GM23338 (cell line): Measurements from ENCODE around the gene C1orf198. TPM values are rescaled to one million over a fixed set of nuclear protein-coding genes. Genes with fewer than 3 reads are reported as not detected.

ENCODE experiments used
- ATAC-seq: fragments of 200-7000 bp; cut with Tn5 transposase; 3 replicates; pipeline ENCODE4 v1.9.1; 2020
- DNase-seq: peaks from one replicate; pipeline ENCODE4 v3.0.0-alpha.2; 2015; ENCODE audit warnings: low spot score
- H2AFZ ChIP-seq: fragments of 200-600 bp; sonication (generic); 2 replicates; pipeline ENCODE4 v1.8.0; 2016; ENCODE audit warnings: antibody characterized with exemption, mild to moderate bottlenecking, moderate library complexity
- H3F3A ChIP-seq: fragments of 200-600 bp; sonication (generic); replicated peaks from 2 replicates; pipeline ENCODE4 v1.8.0; 2017; ENCODE audit warnings: antibody characterized with exemption, mixed run types, low read depth
- H3K27ac ChIP-seq: fragments of 200-600 bp; sonication (generic); 2 replicates; pipeline ENCODE4 v1.6.1; 2016; ENCODE audit warnings: low read depth
- H3K27me3 ChIP-seq: fragments of 200-600 bp; sonication (generic); 2 replicates; pipeline ENCODE4 v1.8.0; 2016; ENCODE audit warnings: mild to moderate bottlenecking, mixed run types, moderate library complexity; ENCODE audit not compliant: insufficient read depth
- H3K36me3 ChIP-seq: fragments of 200-600 bp; sonication (generic); 2 replicates; pipeline ENCODE4 v1.8.0; 2016; ENCODE audit warnings: mild to moderate bottlenecking; ENCODE audit not compliant: insufficient read depth
- H3K4me1 ChIP-seq: fragments of 200-600 bp; sonication (generic); 2 replicates; pipeline ENCODE4 v1.8.0; 2016; ENCODE audit warnings: mild to moderate bottlenecking, moderate library complexity; ENCODE audit not compliant: insufficient read depth
- H3K4me2 ChIP-seq: fragments of 200-600 bp; sonication (generic); 2 replicates; pipeline ENCODE4 v1.7.1; 2017; ENCODE audit warnings: mixed run types
- H3K4me3 ChIP-seq: fragments of 200-600 bp; sonication (generic); 2 replicates; pipeline ENCODE4 v1.6.1; 2016; ENCODE audit warnings: mixed run types
- H3K79me2 ChIP-seq: fragments of 200-600 bp; sonication (generic); replicated peaks from 2 replicates; pipeline ENCODE4 v1.8.0; 2017; ENCODE audit warnings: mild to moderate bottlenecking; ENCODE audit not compliant: insufficient read depth
- H3K9me2 ChIP-seq: fragments of 200-600 bp; sonication (generic); 2 replicates; pipeline ENCODE4 v1.8.0; 2017; ENCODE audit not compliant: insufficient read depth
- H4K20me1 ChIP-seq: fragments of 200-600 bp; sonication (generic); replicated peaks from 2 replicates; pipeline ENCODE4 v1.8.0; 2017; ENCODE audit warnings: mild to moderate bottlenecking; ENCODE audit not compliant: insufficient read depth
- H3K27ac Mint-ChIP-seq: 2 replicates; pipeline ENCODE4 v1.8.0; 2020; ENCODE audit warnings: inconsistent platforms, mild to moderate bottlenecking, moderate library complexity, mixed read lengths
- H3K27me3 Mint-ChIP-seq: 3 replicates; pipeline ENCODE4 v1.8.0; 2022; ENCODE audit warnings: low read depth, mild to moderate bottlenecking, moderate library complexity, mixed read lengths, inconsistent platforms; ENCODE audit not compliant: insufficient read depth, poor library complexity
- H3K36me3 Mint-ChIP-seq: 3 replicates; pipeline ENCODE4 v1.8.0; 2021; ENCODE audit warnings: low read depth, mild to moderate bottlenecking, inconsistent platforms, moderate library complexity, mixed read lengths
- H3K4me1 Mint-ChIP-seq: 3 replicates; pipeline ENCODE4 v1.8.0; 2020; ENCODE audit warnings: mild to moderate bottlenecking, inconsistent platforms, mixed read lengths
- H3K4me3 Mint-ChIP-seq: 3 replicates; pipeline ENCODE4 v1.8.0; 2021; ENCODE audit warnings: moderate library complexity, mild to moderate bottlenecking, inconsistent platforms, mixed read lengths
- H3K9me3 Mint-ChIP-seq: 3 replicates; pipeline ENCODE4 v1.8.0; 2020; ENCODE audit warnings: moderate library complexity, mild to moderate bottlenecking, inconsistent platforms, mixed read lengths
- EZH2 ChIP-seq: fragments of 200-600 bp; sonication (generic); IDR thresholded peaks from one replicate; pipeline ENCODE4 v1.8.0; 2017; ENCODE audit warnings: antibody characterized with exemption, mild to moderate bottlenecking, low read depth; ENCODE audit not compliant: unreplicated experiment
- JUNB ChIP-seq: IDR thresholded peaks from one replicate; pipeline ENCODE4 v1.6.1; 2016; ENCODE audit warnings: antibody characterized with exemption; ENCODE audit not compliant: unreplicated experiment
- NANOG ChIP-seq: IDR thresholded peaks from 2 replicates; pipeline ENCODE4 v1.6.1; 2016; ENCODE audit warnings: antibody characterized with exemption, borderline replicate concordance
- POLR2AphosphoS5 ChIP-seq: IDR thresholded peaks from 2 replicates; pipeline ENCODE4 v1.6.1; 2016; ENCODE audit warnings: antibody characterized with exemption, low read depth
- REST ChIP-seq: IDR thresholded peaks from one replicate; pipeline ENCODE4 v1.6.1; 2018; ENCODE audit warnings: antibody characterized with exemption; ENCODE audit not compliant: unreplicated experiment
- STAT1 ChIP-seq: IDR thresholded peaks from one replicate; pipeline ENCODE4 v1.6.1; 2016; ENCODE audit warnings: antibody characterized with exemption; ENCODE audit not compliant: unreplicated experiment
- ZNF114 ChIP-seq: fragments of 250-450 bp; sonication (Bioruptor Pico); IDR thresholded peaks from 2 replicates; pipeline ENCODE4 v1.5.0; 2020; ENCODE audit warnings: mild to moderate bottlenecking, moderate library complexity
- ZNF462 ChIP-seq: fragments of 250-450 bp; sonication (Bioruptor Pico); IDR thresholded peaks from 2 replicates; pipeline ENCODE4 v1.5.0; 2020; ENCODE audit warnings: mild to moderate bottlenecking, moderate library complexity
- polyA plus RNA-seq: library from polyadenylated mRNA; unstranded; fragments of >200 nt; fragmentation: Nextera tagmentation; extraction: Ambion mirVana; gene quantifications from 2 replicates; pipeline ENCODE4 v1.2.1, GENCODE V29; 2016
- total RNA-seq: library from RNA; depleted of rRNA; stranded (reverse); fragments of >200 nt; shearing (Covaris generic); gene quantifications from 2 replicates; pipeline ENCODE4 v1.2.3, GENCODE V29; 2014

The C1orf198 gene
- total and polyA plus RNA-seq, 2 experiments from 2014 or later = 14.9 to 46.6 TPM

- H3K9me3 Mint-ChIP-seq = no peaks in the 10 kb centered on the region
- TF ChIP-seq REST (no peak), NANOG (no peak), STAT1 (no peak)
- 0 out of 3 replicates have a peak, but pooled peaks cover 6% of the 10 kb centered on the region for H3K36me3 Mint-ChIP-seq
- H3F3A ChIP-seq = no peaks in the 10 kb centered on the region
- no peak overlapping the region for H2AFZ ChIP-seq
- no peaks in the 10 kb centered on the region for H3K4me1 ChIP-seq
- H3K4me2 ChIP-seq = no peak overlapping the region
- no peaks in the 10 kb centered on the region for H4K20me1 ChIP-seq
- H3K9me2 ChIP-seq = no peaks in the 10 kb centered on the region
- DNase-seq = no peak
- no peak overlapping the region for H3K27ac ChIP-seq
- H3K79me2 ChIP-seq = no peaks in the 10 kb centered on the region
- peaks cover 20% of the 10 kb centered on the region for H3K4me1 Mint-ChIP-seq
- H3K4me3 ChIP-seq = no peak overlapping the region
- H3K27me3 ChIP-seq = no peaks in the 10 kb centered on the region
- peaks cover 5% of the 10 kb centered on the region for H3K27me3 Mint-ChIP-seq
- H3K4me3 Mint-ChIP-seq = no peak overlapping the region
- H3K36me3 ChIP-seq = no peaks in the 10 kb centered on the region
- no peak for ATAC-seq
- no peak overlapping the region for H3K27ac Mint-ChIP-seq
These were observed 7.0 kb upstream of the C1orf198 start for GRCh38 chr1:230875370-230875769.

GRCh38 chr1:230870916-230871315 is 2.6 kb upstream of the C1orf198 start:
- Histone ChIP-seq H3K36me3 (no peaks in the 10 kb centered on the region), H3K79me2 (peaks cover 19% of the 10 kb centered on the region), H4K20me1 (0 out of 2 replicates have a peak, but pooled peaks cover 3% of the 10 kb centered on the region), H2AFZ (no peak overlapping the region), H3F3A (no peaks in the 10 kb centered on the region), H3K9me2 (no peaks in the 10 kb centered on the region), H3K4me1 (peaks cover 24% of the 10 kb centered on the region), H3K4me3 (no peak overlapping the region), H3K27ac (no peak overlapping the region), H3K4me2 (no peak overlapping the region), H3K27me3 (peaks cover 10% of the 10 kb centered on the region)
- Mint-ChIP-seq H3K4me3 (no peak overlapping the region), H3K27ac (no peak overlapping the region), H3K9me3 (no peaks in the 10 kb centered on the region), H3K4me1 (peaks cover 28% of the 10 kb centered on the region), H3K36me3 (peaks cover 10% of the 10 kb centered on the region; the same call in 1 of the 3 replicates), H3K27me3 (peaks cover 8% of the 10 kb centered on the region)
- DNase-seq (no peak), ATAC-seq (no peak)
- TF ChIP-seq ZNF114 (CRISPR knock-in tag) = no peak
- no peak for TF ChIP-seq EZH2
- no peak for TF ChIP-seq JUNB
- no peak for TF ChIP-seq ZNF462 (CRISPR knock-in tag)
- no peak for TF ChIP-seq STAT1
- no peak for TF ChIP-seq POLR2AphosphoS5
- no peak for TF ChIP-seq NANOG
